ENCODE data around the gene TBC1D25.

TBC1D25 gene

DNA sequence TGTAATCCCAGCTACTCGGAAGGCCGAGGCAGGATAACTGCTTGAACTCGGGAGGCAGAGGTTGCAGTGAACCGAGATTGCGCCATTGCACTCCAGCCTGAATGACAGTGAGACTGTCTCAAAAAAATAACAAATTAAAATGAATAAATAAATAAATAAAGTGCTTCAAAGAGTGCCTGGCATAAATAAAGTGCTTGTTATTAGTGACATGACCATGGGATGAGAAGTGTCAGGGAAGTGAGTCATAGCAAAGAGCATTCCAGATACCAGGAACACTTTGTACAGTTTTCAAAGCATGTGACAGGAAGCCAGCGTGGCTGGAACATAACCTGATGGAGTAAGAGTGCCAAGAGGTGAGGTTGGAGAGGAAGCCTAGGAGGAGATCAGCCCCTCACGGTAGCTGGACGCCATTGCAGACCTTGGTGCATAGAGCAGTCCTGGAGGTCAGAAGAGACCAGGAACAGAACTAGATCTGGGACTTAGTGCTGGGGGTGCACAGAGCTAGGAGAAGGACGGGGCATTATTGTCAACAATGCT lies 51.8 kb downstream of the TBC1D25 start:
- CTCF ChIA-PET, result no interaction called here
- DNase-seq (ENCODE audit: extremely low spot score), result no peak
- TF ChIP-seq FOXK2 (IDR thresholded peaks at IDR 0.05) (no peak), L3MBTL2 (conservative IDR thresholded peaks at IDR 0.05) (no peak), CTBP1 (IDR thresholded peaks at IDR 0.05; ENCODE audit: borderline replicate concordance) (no peak), HDGF (IDR thresholded peaks at IDR 0.05; ENCODE audit: borderline replicate concordance) (no peak), ELF4 (IDR thresholded peaks at IDR 0.05) (no peak), FOXA1 (IDR thresholded peaks at IDR 0.05) (no peak), LEF1 (IDR thresholded peaks at IDR 0.05; ENCODE audit: borderline replicate concordance) (no peak)
- TF ChIP-seq, protein P1, sequence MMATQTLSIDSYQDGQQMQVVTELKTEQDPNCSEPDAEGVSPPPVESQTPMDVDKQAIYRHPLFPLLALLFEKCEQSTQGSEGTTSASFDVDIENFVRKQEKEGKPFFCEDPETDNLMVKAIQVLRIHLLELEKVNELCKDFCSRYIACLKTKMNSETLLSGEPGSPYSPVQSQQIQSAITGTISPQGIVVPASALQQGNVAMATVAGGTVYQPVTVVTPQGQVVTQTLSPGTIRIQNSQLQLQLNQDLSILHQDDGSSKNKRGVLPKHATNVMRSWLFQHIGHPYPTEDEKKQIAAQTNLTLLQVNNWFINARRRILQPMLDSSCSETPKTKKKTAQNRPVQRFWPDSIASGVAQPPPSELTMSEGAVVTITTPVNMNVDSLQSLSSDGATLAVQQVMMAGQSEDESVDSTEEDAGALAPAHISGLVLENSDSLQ (IDR thresholded peaks at IDR 0.05), result no peak
- POLR2A ChIA-PET, result no interaction called here

DNA sequence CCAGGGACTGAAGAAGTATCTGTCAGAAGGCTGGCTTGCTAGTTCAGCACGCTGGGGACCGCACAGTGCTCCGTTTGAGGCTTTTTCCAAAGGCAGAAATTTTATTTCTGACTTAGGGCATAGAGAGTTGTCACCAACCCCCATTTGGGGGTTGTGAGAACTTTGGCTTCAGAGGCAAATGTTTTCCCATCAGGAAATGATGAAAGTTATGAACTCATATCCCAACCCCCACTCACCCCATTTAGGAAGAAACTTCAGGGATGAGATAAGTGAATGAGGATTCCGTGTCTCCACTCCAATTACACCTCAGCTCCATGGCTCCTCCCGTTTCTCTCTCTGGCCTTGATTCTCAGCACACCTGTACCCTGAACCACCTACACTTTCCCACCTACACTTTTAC lies 53.5 kb downstream of the TBC1D25 start:
- TF ChIP-seq FOXK2 (IDR thresholded peaks at IDR 0.05) (no peak), FOXA1 (IDR thresholded peaks at IDR 0.05) (no peak), NFRKB (IDR thresholded peaks at IDR 0.05) (no peak), ARNT (IDR thresholded peaks at IDR 0.05) (no peak), LEF1 (IDR thresholded peaks at IDR 0.05; ENCODE audit: borderline replicate concordance) (no peak), SUZ12 (IDR thresholded peaks at IDR 0.05) (no peak)
- POLR2A ChIA-PET, result interaction anchor here (4.0 kb wide), 1 partner anchor 18 kb away, joined by 16 read pairs; the partner anchor contains the start of gene RBM3
- DNase-seq (ENCODE audit: extremely low spot score), result no peak
- CTCF ChIA-PET, result no interaction called here

DNA sequence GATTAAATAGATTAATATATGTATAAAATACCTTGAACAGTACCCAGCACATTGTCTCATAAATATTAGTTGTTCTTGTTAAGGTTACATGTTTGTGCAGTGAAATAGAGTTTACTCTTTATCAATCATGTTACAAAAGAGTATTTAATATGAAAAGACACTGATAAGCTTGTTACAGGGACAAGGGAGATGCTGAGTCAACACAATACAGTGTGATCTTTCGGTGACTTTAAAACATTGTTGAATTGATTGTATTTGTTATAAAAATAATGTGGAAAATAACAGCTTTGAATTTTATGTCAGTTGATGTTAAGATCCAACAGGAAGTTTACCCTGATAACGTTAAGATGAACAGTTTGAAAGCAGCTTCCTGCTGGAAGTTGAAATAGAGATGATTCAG lies 56.4 kb downstream of the TBC1D25 start:
- DNase-seq (ENCODE audit: extremely low spot score), result no peak
- CTCF ChIA-PET, result no interaction called here
- TF ChIP-seq LEF1 (IDR thresholded peaks at IDR 0.05; ENCODE audit: borderline replicate concordance) (no peak), NFRKB (IDR thresholded peaks at IDR 0.05) (no peak), SP1 (IDR thresholded peaks at IDR 0.05) (no peak), CTBP1 (IDR thresholded peaks at IDR 0.05; ENCODE audit: borderline replicate concordance) (no peak), SUZ12 (IDR thresholded peaks at IDR 0.05) (no peak), ELF4 (IDR thresholded peaks at IDR 0.05) (no peak), ZNF384 (IDR thresholded peaks at IDR 0.05) (no peak), TARDBP (IDR thresholded peaks at IDR 0.05) (no peak), FOXM1 (IDR thresholded peaks at IDR 0.05; ENCODE audit: borderline replicate concordance) (no peak), FOXK2 (IDR thresholded peaks at IDR 0.05) (no peak), BHLHE40 (IDR thresholded peaks at IDR 0.05; ENCODE audit: borderline replicate concordance) (no peak), ARNT (IDR thresholded peaks at IDR 0.05) (no peak), L3MBTL2 (conservative IDR thresholded peaks at IDR 0.05) (no peak), HDGF (IDR thresholded peaks at IDR 0.05; ENCODE audit: borderline replicate concordance) (no peak)
- TF ChIP-seq, protein P1 (IDR thresholded peaks at IDR 0.05), result no peak
- POLR2A ChIA-PET, result interaction anchor here (4.0 kb wide), 1 partner anchor 21 kb away, joined by 16 read pairs; the partner anchor contains the start of gene RBM3

DNA sequence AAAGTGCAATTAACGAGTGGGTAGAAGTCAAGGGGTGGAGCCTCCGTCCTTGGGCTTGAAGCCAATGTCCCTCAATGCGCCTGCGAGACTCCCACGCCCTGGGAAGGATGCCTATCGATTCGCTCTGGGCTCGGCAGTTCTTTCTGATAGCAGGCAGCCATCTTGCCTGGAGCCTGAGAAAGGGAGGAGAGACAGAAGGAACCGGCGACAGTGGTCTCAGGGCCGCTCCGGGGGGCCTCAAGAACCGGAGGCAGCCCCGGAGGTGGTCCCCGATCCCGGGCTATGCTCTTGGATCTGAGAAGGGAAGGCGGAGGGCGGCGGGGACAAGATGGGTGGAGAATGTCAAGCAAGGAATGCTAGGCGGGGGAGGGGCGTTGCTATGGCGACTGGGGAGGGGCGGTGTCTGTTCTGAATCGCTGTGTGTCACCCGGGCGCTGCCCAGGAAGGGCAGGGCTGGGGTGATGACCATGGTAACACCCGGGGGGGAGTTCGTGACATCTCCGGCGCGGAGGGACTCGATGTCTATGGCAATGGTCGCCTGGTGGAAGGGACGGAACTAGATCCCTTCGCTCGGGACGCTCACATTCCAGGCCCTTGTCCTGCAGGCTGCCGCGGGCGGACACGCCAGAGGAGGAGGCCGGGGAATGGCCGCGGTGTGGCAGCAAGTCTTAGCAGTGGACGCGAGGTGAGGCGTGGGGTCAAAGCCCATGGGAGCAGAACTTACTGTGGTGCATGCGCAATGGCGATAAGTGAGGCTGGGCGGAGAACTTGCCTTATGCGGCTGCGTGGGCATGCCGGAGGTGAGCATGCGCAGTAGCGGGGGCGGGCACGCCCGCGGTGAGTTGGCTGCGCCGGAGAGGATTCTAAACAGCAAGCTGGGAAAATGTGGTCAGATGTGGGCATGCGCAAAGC lies 58.1 kb downstream of the TBC1D25 start, which contains the start of gene WDR13:
Gene WDR13 (plus strand): TSS at position 140 of the 912 bp plus-strand sequence. CDS start 505 bp downstream, at position 645.
- TF ChIP-seq NFRKB (IDR thresholded peaks at IDR 0.05) (peak; percentile 47; the same call in 1 of the 2 replicates), SP1 (IDR thresholded peaks at IDR 0.05) (no peak), ZNF384 (IDR thresholded peaks at IDR 0.05) (no peak), HDGF (IDR thresholded peaks at IDR 0.05; ENCODE audit: borderline replicate concordance) (no peak), ARNT (IDR thresholded peaks at IDR 0.05) (no peak), CTBP1 (IDR thresholded peaks at IDR 0.05; ENCODE audit: borderline replicate concordance) (no peak), L3MBTL2 (conservative IDR thresholded peaks at IDR 0.05) (no peak), ELF4 (IDR thresholded peaks at IDR 0.05) (no peak), FOXM1 (IDR thresholded peaks at IDR 0.05; ENCODE audit: borderline replicate concordance) (no peak), FOXK2 (IDR thresholded peaks at IDR 0.05) (no peak), FOXA1 (IDR thresholded peaks at IDR 0.05) (no peak), SUZ12 (IDR thresholded peaks at IDR 0.05) (no peak), LEF1 (IDR thresholded peaks at IDR 0.05; ENCODE audit: borderline replicate concordance) (no peak)
- TF ChIP-seq, protein P1 (IDR thresholded peaks at IDR 0.05), result peak; percentile 11; the same call in 1 of the 2 replicates
- POLR2A ChIA-PET, result interaction anchor here (0.5 to 1.0 kb wide), 6 partner anchors 8 to 69 kb away, joined by 3 to 9 read pairs (median 4); partner anchors contain the start of gene RBM3
- peak; percentile 92 for DNase-seq (ENCODE audit: extremely low spot score)
- CTCF ChIA-PET, result no interaction called here

DNA sequence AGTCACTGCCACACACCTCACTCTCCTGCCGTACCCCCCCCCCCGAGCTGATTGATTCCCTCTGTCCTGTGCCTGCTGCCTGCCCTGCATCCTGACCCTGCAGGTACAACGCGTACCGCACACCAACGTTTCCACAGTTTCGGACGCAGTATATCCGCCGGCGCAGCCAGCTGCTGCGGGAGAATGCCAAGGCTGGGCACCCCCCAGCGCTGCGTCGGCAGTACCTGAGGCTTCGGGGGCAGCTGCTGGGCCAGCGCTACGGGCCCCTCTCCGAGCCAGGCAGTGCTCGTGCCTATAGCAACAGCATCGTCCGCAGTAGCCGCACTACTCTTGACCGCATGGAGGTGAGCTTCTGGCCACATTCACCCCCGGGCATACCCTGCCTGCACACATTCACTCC lies 59.1 kb downstream of the TBC1D25 start:
- ChIA-PET POLR2A (interaction anchor here (0.5 to 1.0 kb wide), 6 partner anchors 8 to 68 kb away, joined by 3 to 9 read pairs (median 4); partner anchors contain the start of gene RBM3), CTCF (no interaction called here)
- no peak for DNase-seq (ENCODE audit: extremely low spot score)
- TF ChIP-seq BHLHE40 (IDR thresholded peaks at IDR 0.05; ENCODE audit: borderline replicate concordance), result no peak

DNA sequence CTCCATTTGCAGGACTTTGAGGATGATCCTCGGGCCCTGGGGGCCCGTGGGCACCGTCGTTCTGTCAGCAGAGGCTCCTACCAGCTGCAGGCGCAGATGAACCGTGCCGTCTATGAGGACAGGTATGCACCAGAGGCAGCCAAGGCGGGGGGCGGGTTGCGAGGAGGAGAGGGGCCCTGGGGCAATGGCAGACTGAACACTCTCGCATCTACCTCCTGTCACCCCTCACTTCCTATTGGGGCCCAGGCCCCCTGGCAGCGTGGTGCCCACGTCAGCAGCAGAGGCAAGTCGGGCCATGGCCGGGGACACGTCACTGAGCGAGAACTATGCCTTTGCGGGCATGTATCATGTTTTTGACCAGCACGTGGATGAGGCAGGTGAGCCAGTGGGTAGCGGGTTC lies 59.8 kb downstream of the TBC1D25 start:
- TF ChIP-seq BHLHE40 (IDR thresholded peaks at IDR 0.05; ENCODE audit: borderline replicate concordance) (no peak), L3MBTL2 (conservative IDR thresholded peaks at IDR 0.05) (no peak), SUZ12 (IDR thresholded peaks at IDR 0.05) (no peak), ARNT (IDR thresholded peaks at IDR 0.05) (no peak), ELF4 (IDR thresholded peaks at IDR 0.05) (no peak), CTBP1 (IDR thresholded peaks at IDR 0.05; ENCODE audit: borderline replicate concordance) (no peak), FOXM1 (IDR thresholded peaks at IDR 0.05; ENCODE audit: borderline replicate concordance) (no peak), ZNF384 (IDR thresholded peaks at IDR 0.05) (no peak), TARDBP (IDR thresholded peaks at IDR 0.05) (no peak), SP1 (IDR thresholded peaks at IDR 0.05) (no peak), HDGF (IDR thresholded peaks at IDR 0.05; ENCODE audit: borderline replicate concordance) (no peak), NFRKB (IDR thresholded peaks at IDR 0.05) (no peak), FOXK2 (IDR thresholded peaks at IDR 0.05) (no peak), FOXA1 (IDR thresholded peaks at IDR 0.05) (no peak), LEF1 (IDR thresholded peaks at IDR 0.05; ENCODE audit: borderline replicate concordance) (no peak)
- TF ChIP-seq, protein P1 (IDR thresholded peaks at IDR 0.05), result no peak
- POLR2A ChIA-PET, result no interaction called here
- CTCF ChIA-PET, result no interaction called here
- DNase-seq (ENCODE audit: extremely low spot score), result no peak
